Gastrocnemius medialis (tissue), 4 donors: ENCODE results near the gene LONP2.

Experiments used
- POLR2A ChIP-seq, 2 donors: fragments of 450-650 bp; IDR thresholded peaks; one replicate each; pipeline ENCODE4 v1.6.1; 2017; ENCODE audit warnings: antibody characterized with exemption in 2 of 2, mild to moderate bottlenecking in 2 of 2, moderate library complexity in 2 of 2
- TF ChIP-seq, protein P1 (sequence below), 5 experiments: fragments of 450-650 bp in 3 of 5; fragments of 200-600 bp in 2 of 5; sonication (generic) in 2 of 5; IDR thresholded peaks in 4 of 5; conservative IDR thresholded peaks in 1 of 5; 1 replicate in 4 of 5; 2 replicates in 1 of 5; pipeline ENCODE4 v1.5.1; 2016 to 2019; ENCODE audit warnings: antibody characterized with exemption in 5 of 5, mild to moderate bottlenecking in 3 of 5, moderate library complexity in 3 of 5

DNA sequence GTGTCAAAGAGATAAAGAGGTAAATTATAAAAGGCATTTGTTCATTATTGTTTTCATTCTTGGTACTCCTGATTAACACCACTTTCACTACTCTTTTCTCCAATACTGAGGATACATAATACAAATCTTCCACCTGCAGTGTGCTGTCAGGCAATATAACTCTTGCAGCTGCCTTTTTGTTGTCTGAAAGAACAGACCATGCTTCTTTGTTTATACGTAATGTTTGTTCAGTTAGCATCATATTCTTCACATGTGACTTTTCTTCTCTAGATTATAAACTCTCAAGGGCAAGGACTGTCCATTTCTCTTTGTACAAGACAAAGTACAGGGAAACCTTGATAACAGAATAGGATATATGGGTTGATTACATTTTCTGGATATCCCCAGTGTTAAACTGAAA, 17.5 kb downstream of the LONP2 start:
- TF ChIP-seq, protein P1, sequence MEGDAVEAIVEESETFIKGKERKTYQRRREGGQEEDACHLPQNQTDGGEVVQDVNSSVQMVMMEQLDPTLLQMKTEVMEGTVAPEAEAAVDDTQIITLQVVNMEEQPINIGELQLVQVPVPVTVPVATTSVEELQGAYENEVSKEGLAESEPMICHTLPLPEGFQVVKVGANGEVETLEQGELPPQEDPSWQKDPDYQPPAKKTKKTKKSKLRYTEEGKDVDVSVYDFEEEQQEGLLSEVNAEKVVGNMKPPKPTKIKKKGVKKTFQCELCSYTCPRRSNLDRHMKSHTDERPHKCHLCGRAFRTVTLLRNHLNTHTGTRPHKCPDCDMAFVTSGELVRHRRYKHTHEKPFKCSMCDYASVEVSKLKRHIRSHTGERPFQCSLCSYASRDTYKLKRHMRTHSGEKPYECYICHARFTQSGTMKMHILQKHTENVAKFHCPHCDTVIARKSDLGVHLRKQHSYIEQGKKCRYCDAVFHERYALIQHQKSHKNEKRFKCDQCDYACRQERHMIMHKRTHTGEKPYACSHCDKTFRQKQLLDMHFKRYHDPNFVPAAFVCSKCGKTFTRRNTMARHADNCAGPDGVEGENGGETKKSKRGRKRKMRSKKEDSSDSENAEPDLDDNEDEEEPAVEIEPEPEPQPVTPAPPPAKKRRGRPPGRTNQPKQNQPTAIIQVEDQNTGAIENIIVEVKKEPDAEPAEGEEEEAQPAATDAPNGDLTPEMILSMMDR (IDR thresholded peaks at IDR 0.05 in 4 of 5, conservative IDR thresholded peaks at IDR 0.05 in 1 of 5), result no peak
- TF ChIP-seq POLR2A (IDR thresholded peaks at IDR 0.05), result no peak
